Activated T-cell treated with anti-CD3 and anti-CD28 coated beads, Interleukin-2, amount 50 U/mL, for 48 hours (primary cell): Measurements from ENCODE around the gene CERK.
"Not testable (repeated sequence)": the region's sequence is repeated elsewhere in the genome, so short reads cannot be mapped to it uniquely, and the experiment has no call there.

Experiments
- DNase-seq, 2 experiments: peaks; one replicate each; pipeline ENCODE4 v3.0.0-alpha.2; 2020

CERK gene

GRCh38 chr22:46641811-46642266, 96.2 kb downstream of the CERK start:
- DNase-seq: no peak

- no peak for DNase-seq
Measured at GRCh38 chr22:46640293-46641055, 97.6 kb downstream of the CERK start.

GRCh38 chr22:46639843-46640242, 98.2 kb downstream of the CERK start:
- DNase-seq: no peak

GRCh38 chr22:46638601-46639431, 99.2 kb downstream of the CERK start:
- DNase-seq: no peak

- no peak for DNase-seq
Measured at GRCh38 chr22:46637711-46638600, 100.1 kb downstream of the CERK start.

GRCh38 chr22:46636221-46637002, 101.6 kb downstream of the CERK start:
- no peak for DNase-seq

- DNase-seq: no peak
Measured at GRCh38 chr22:46635756-46636155, 102.3 kb downstream of the CERK start.

- DNase-seq: not testable (repeated sequence)
Measured at GRCh38 chr22:46634973-46635685, 102.9 kb downstream of the CERK start.
